Breast epithelium (tissue), 4 donors: Measurements from ENCODE around the gene ZSWIM6. TPM values are rescaled to one million over a fixed set of nuclear protein-coding genes. Genes with fewer than 3 reads are reported as not detected.

Source experiments
- DNase-seq, 2 donors: peaks; one replicate each; pipeline ENCODE4 v3.0.0-alpha.2; 2019; ENCODE audit warnings: low spot score in 2 of 2
- H3K27ac ChIP-seq, 2 donors: fragments of 200-600 bp; sonication (generic) in 1 of 2; one replicate each; pipeline ENCODE4 v1.5.1; 2016 to 2019; ENCODE audit warnings: mild to moderate bottlenecking in 1 of 2
- H3K27me3 ChIP-seq, 2 donors: fragments of 200-600 bp; sonication (generic) in 1 of 2; one replicate each; pipeline versions ENCODE4 v1.5.1 to v1.6.0; 2017 to 2019; ENCODE audit warnings: control low read depth in 1 of 2, mild to moderate bottlenecking in 1 of 2
- H3K36me3 ChIP-seq: fragments of 200-600 bp; one replicate; pipeline ENCODE4 v1.5.1; 2019
- H3K4me1 ChIP-seq, 2 donors: fragments of 200-600 bp; sonication (generic); one replicate each; pipeline ENCODE4 v1.5.1; 2016 to 2019; ENCODE audit warnings: control low read depth in 1 of 2
- H3K4me3 ChIP-seq, 3 donors: fragments of 200-600 bp; sonication (generic); 1 replicate in 2 of 3; 2 replicates in 1 of 3; pipeline ENCODE4 v1.5.1; 2016 to 2019; ENCODE audit warnings: mild to moderate bottlenecking in 3 of 3, moderate library complexity in 2 of 3
- H3K9me3 ChIP-seq, 2 donors: fragments of 200-600 bp; sonication (generic) in 1 of 2; one replicate each; pipeline ENCODE4 v1.5.1; 2016 to 2019; ENCODE audit warnings: control low read depth in 1 of 2
- CTCF ChIP-seq, 3 donors: fragments of 450-650 bp; IDR thresholded peaks; one replicate each; pipeline ENCODE4 v1.5.1; 2016 to 2017; ENCODE audit warnings: antibody characterized with exemption in 3 of 3, mild to moderate bottlenecking in 3 of 3, moderate library complexity in 3 of 3
- POLR2A ChIP-seq: fragments of 450-650 bp; IDR thresholded peaks from one replicate; pipeline ENCODE4 v1.6.1; 2016; ENCODE audit warnings: antibody characterized with exemption, mild to moderate bottlenecking, moderate library complexity
- POLR2AphosphoS5 ChIP-seq, 3 donors: sonication (generic); formaldehyde crosslinking; IDR thresholded peaks; one replicate each; pipeline ENCODE4 v1.6.1; 2017; ENCODE audit warnings: antibody characterized with exemption in 3 of 3
- intact Hi-C: fragments of 100-400 bp; cut with DNase I; formaldehyde crosslinking; loops from one replicate; pipeline ENCODE4 v1.15.1; 2023; ENCODE audit warnings: low total_unique reads
- total RNA-seq, 3 donors: library from RNA; depleted of rRNA; stranded (reverse); fragments of >200 nt; gene quantifications; one replicate each; pipeline ENCODE4 v1.1.0, GENCODE V29; 2016

Gene ZSWIM6
- total RNA-seq, 3 donors from 2014 or later, result 10.2 to 16.8 (median 11.2) TPM

- H3K27ac ChIP-seq, result no peak overlapping the region
- intact Hi-C loops, result no loop called here
These were observed 166.1 kb downstream of the ZSWIM6 start for GRCh38 chr5:61498121-61498520.

GRCh38 chr5:61501971-61502370 lies 169.9 kb downstream of the ZSWIM6 start:
- intact Hi-C loops, result no loop called here
- Histone ChIP-seq H3K4me1 (no peaks in the 10 kb centered on the region), H3K9me3 (no peaks in the 10 kb centered on the region), H3K27ac (no peak overlapping the region), H3K4me3 (no peak overlapping the region), H3K36me3 (no peaks in the 10 kb centered on the region), H3K27me3 (no peaks in the 10 kb centered on the region)
- DNase-seq, result no peak
- TF ChIP-seq POLR2AphosphoS5 (IDR thresholded peaks at IDR 0.05) (no peak), POLR2A (no peak), CTCF (IDR thresholded peaks at IDR 0.05) (no peak)

More at GRCh38 chr5:61498121-61498520, 166.1 kb downstream of the ZSWIM6 start:
- TF ChIP-seq CTCF (IDR thresholded peaks at IDR 0.05) (no peak), POLR2A (no peak), POLR2AphosphoS5 (IDR thresholded peaks at IDR 0.05) (no peak)
- Histone ChIP-seq H3K9me3 (no peaks in the 10 kb centered on the region), H3K27me3 (no peaks in the 10 kb centered on the region), H3K4me3 (no peak overlapping the region), H3K4me1 (no peaks in the 10 kb centered on the region), H3K36me3 (no peaks in the 10 kb centered on the region)
- DNase-seq, result no peak

- Histone ChIP-seq H3K4me3 (no peak overlapping the region), H3K36me3 (no peaks in the 10 kb centered on the region), H3K27me3 (no peaks in the 10 kb centered on the region), H3K27ac (no peak overlapping the region), H3K9me3 (no peaks in the 10 kb centered on the region), H3K4me1 (no peaks in the 10 kb centered on the region)
- TF ChIP-seq CTCF (IDR thresholded peaks at IDR 0.05), result no peak
- no peak for TF ChIP-seq POLR2A
- TF ChIP-seq POLR2AphosphoS5 (IDR thresholded peaks at IDR 0.05), result no peak
- DNase-seq, result no peak
- intact Hi-C loops, result no loop called here
These were observed 172.2 kb downstream of the ZSWIM6 start for GRCh38 chr5:61504143-61504770.

GRCh38 chr5:61505281-61505680 lies 173.2 kb downstream of the ZSWIM6 start:
- no peak for DNase-seq
- Histone ChIP-seq H3K4me1 (no peaks in the 10 kb centered on the region), H3K36me3 (no peaks in the 10 kb centered on the region), H3K4me3 (no peak overlapping the region), H3K27me3 (no peaks in the 10 kb centered on the region), H3K27ac (no peak overlapping the region), H3K9me3 (no peaks in the 10 kb centered on the region)
- no peak for TF ChIP-seq CTCF (IDR thresholded peaks at IDR 0.05)
- no peak for TF ChIP-seq POLR2A
- no peak for TF ChIP-seq POLR2AphosphoS5 (IDR thresholded peaks at IDR 0.05)
- intact Hi-C loops, result no loop called here

- TF ChIP-seq POLR2AphosphoS5 (IDR thresholded peaks at IDR 0.05) (no peak), CTCF (IDR thresholded peaks at IDR 0.05) (no peak), POLR2A (no peak)
- Histone ChIP-seq H3K4me3 (no peak overlapping the region), H3K27ac (no peak overlapping the region), H3K4me1 (no peaks in the 10 kb centered on the region), H3K27me3 (no peaks in the 10 kb centered on the region), H3K9me3 (no peaks in the 10 kb centered on the region), H3K36me3 (no peaks in the 10 kb centered on the region)
- no peak for DNase-seq
- intact Hi-C loops, result no loop called here
These were observed 175.2 kb downstream of the ZSWIM6 start for GRCh38 chr5:61507232-61507631.
